GM10248 (cell line): Measurements from ENCODE around the gene ATP5F1E.

Experiments used
- CTCF ChIA-PET: fragments of 300-600 bp; sonication (Branson Sonifier 250); formaldehyde crosslinking; extraction: SDS; loops from one replicate; lab custom pipeline; 2021; ENCODE audit warnings: antibody characterized with exemption; lab: Yijun Ruan, JAX
- POLR2A ChIA-PET: fragments of 350-650 bp; sonication (Branson Sonifier 250); formaldehyde crosslinking; extraction: SDS; loops from one replicate; lab custom pipeline; 2020; ENCODE audit warnings: antibody characterized with exemption; lab: Yijun Ruan, JAX
- DNase-seq: peaks from one replicate; pipeline ENCODE4 v3.0.0; 2012; ENCODE audit errors: extremely low spot score
- TF ChIP-seq, protein P1 (sequence below): IDR thresholded peaks from 2 replicates; pipeline ENCODE4 v1.5.1; 2012; ENCODE audit warnings: mild to moderate bottlenecking, low read depth; ENCODE audit errors: extremely low read depth, missing control alignments, control extremely low read depth

Gene ATP5F1E

DNA sequence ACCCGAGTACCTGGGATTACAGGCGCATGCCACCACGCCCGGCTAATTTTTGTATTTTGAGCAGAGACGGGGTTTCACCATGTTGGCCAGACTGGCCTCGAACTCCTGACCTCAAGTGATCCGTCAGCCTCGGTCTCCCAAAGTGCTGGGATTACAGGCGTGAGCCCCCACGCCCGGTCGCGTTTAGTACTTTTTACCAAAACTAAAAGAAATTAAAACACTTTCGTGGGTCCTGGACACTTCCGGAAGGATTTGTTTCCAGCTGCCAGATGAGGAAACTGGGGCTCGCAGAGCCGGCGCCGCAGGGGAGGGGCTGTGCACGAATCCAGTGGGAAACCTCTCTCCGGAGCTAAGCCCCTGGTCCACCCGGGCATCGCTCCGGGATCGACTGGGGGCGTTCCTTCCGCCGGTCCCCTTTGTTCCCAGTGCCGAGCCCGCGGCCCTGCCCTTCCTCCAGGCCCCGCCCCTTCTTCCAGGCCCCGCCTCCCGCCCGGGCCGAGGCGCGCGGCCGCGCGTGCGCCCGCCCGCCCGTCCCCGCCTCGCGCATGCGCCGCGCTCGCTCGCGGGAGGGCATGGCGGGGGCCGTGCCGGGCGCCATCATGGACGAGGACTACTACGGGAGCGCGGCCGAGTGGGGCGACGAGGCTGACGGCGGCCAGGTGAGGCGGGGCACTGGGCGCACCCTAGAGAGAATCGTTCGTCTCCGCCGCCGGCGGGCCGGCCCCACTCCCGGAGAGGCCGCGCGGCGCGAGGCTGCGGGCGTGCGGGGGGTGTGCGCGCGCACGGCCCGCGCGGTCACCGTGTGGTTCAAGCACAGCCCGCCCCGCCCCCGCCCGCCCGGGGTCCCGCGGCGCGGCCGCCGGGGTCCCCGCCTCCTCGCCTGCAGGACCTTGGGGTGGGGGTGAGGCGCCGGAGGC, 51.2 kb downstream of the ATP5F1E start, which contains the start of gene NELFCD:
Gene NELFCD (plus strand): TSS at position 546 of the 917 bp plus-strand sequence. CDS start 54 bp downstream, at position 600.
- DNase-seq = peak; percentile 98
- ChIA-PET CTCF (interaction anchor here (0.8 to 2.5 kb wide), 4 partner anchors 10 to 51 kb away, joined by 3 to 8 read pairs (median 4); no protein-coding TSS in a partner anchor), POLR2A (interaction anchor here (0.7 to 1.6 kb wide), 3 partner anchors 12 to 21 kb away, joined by 3 read pairs; no protein-coding TSS in a partner anchor)
- TF ChIP-seq, protein P1, sequence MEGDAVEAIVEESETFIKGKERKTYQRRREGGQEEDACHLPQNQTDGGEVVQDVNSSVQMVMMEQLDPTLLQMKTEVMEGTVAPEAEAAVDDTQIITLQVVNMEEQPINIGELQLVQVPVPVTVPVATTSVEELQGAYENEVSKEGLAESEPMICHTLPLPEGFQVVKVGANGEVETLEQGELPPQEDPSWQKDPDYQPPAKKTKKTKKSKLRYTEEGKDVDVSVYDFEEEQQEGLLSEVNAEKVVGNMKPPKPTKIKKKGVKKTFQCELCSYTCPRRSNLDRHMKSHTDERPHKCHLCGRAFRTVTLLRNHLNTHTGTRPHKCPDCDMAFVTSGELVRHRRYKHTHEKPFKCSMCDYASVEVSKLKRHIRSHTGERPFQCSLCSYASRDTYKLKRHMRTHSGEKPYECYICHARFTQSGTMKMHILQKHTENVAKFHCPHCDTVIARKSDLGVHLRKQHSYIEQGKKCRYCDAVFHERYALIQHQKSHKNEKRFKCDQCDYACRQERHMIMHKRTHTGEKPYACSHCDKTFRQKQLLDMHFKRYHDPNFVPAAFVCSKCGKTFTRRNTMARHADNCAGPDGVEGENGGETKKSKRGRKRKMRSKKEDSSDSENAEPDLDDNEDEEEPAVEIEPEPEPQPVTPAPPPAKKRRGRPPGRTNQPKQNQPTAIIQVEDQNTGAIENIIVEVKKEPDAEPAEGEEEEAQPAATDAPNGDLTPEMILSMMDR = no peak

DNA sequence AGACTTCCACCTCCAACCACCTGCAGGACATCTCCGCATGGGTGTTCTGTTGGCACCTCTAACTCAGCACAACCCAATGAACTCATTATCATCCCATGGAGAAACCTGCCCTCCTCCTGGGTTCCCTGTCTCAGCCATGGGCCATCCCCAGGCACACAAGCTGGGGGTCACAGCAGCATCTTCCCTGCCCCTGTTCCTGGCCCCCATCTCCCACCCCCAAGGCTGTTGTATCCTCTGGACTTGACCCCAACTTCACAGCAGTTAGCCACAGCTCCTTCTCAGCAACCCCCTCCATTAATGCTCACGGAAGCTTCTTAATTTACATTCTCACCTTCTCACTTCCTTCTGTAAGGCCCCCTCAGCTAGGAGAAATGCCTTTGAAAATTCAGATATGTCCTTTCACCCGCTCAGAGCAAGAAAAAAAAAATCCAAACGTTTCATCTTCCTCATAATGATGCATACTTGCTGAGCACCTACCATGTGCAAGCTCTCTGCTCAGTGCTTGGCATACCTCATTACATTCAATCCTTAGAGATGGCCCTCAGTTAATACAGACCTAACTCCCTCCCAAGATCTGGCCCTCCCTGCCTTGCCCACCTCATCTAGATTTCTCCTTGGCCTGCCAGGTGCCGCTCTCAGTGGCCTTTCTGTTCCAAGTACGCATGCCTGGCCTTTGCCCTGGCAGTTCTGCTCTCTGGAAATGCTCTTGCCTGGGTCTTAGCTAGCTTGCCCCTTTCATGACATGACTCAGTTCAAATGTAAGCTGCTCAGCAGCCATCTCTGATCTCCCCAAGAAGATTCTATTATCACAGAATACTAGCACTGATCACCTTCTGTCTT, 53.6 kb downstream of the ATP5F1E start:
- ChIA-PET CTCF (interaction anchor here (0.8 to 1.6 kb wide), 4 partner anchors 40 to 111 kb away, joined by 3 to 6 read pairs (median 3); no protein-coding TSS in a partner anchor), POLR2A (interaction anchor here (0.5 to 1.3 kb wide), 3 partner anchors 26 to 590 kb away, joined by 3 to 5 read pairs (median 5); partner anchors contain the start of gene VAPB)
- no peak for DNase-seq
- TF ChIP-seq, protein P1 = no peak

DNA sequence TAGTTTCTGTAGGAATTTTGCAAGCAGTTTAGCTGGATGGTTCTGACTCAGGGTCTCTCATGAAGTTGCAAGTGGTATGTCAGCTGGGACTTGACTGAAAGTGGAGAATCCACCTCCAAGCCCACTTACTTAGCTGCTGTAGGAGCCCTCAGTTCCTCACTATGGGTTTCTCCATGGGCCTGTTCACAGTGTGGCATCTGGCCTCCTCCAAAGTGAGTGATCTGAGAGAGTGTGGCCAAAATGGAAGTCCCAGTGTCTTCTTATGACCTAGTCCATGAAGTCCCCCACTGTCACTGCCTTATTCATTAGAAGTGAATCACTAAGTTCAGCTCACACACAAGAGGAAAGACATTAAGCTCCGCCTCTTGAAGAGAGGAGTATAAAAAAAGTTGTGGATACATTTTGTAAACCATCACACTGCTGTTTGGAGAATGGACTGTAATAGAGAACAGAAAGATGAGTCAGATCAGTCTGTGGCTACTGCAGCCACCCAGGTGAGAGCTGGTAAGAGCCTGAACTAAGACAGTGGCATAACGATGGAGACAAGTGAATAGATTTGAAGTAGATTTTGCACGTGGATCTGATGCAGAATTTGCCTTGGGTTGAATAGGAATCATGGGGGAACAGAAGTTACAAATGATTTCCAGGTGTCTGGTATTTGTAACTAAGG, 55.9 kb downstream of the ATP5F1E start:
- CTCF ChIA-PET = interaction anchor here (1.5 to 1.7 kb wide), 2 partner anchors 73 to 76 kb away, joined by 3 to 4 read pairs; no protein-coding TSS in a partner anchor
- POLR2A ChIA-PET = no interaction called here
- no peak for DNase-seq
- TF ChIP-seq, protein P1 = no peak
